SK-N-SH (cell line): ENCODE results near the gene SYT1. TPM values are rescaled to one million over a fixed set of nuclear protein-coding genes. Genes with fewer than 3 reads are reported as not detected.

Source experiments
- CTCF ChIA-PET: fragments of 300-600, 350-600 bp; formaldehyde crosslinking; extraction: SDS; loops from one replicate; lab custom pipeline; 2021; lab: Yijun Ruan, JAX
- POLR2A ChIA-PET: fragments of 350-600 bp; sonication (Branson Sonifier 250); formaldehyde crosslinking; extraction: SDS; loops from one replicate; lab custom pipeline; 2020; ENCODE audit warnings: antibody characterized with exemption, inconsistent platforms; lab: Yijun Ruan, JAX
- DNase-seq: peaks from one replicate; pipeline ENCODE4 v3.0.0; 2012
- H2AFZ ChIP-seq: fragments of 200-600 bp; sonication (generic); 2 replicates; pipeline ENCODE4 v1.8.1; 2016; ENCODE audit warnings: antibody characterized with exemption, mild to moderate bottlenecking, low read depth
- H3F3A ChIP-seq: fragments of 200-600 bp; sonication (generic); replicated peaks from 2 replicates; pipeline ENCODE3; 2016; ENCODE audit warnings: antibody characterized with exemption, mild to moderate bottlenecking; ENCODE audit not compliant: insufficient read depth
- H3K27ac ChIP-seq, 2 experiments: fragments of 200-500 bp in 1 of 2; fragments of 200-600 bp in 1 of 2; sonication (Bioruptor generic) in 1 of 2; sonication (generic), shearing (Covaris generic) in 1 of 2; 2 replicates each; pipeline versions ENCODE4 v1.5.1 to v1.6.1; 2014 to 2016; ENCODE audit warnings: low read depth in 2 of 2, inconsistent platforms in 1 of 2, low read length in 1 of 2, mild to moderate bottlenecking in 1 of 2, mixed read lengths in 1 of 2
- H3K27me3 ChIP-seq: fragments of 200-600 bp; sonication (generic), shearing (Covaris generic); 2 replicates; pipeline ENCODE4 v1.6.1; 2016; ENCODE audit warnings: mixed run types; ENCODE audit not compliant: insufficient read depth
- H3K36me3 ChIP-seq, 2 experiments: fragments of 200-500 bp in 1 of 2; fragments of 200-600 bp in 1 of 2; sonication (Bioruptor generic) in 1 of 2; sonication (generic) in 1 of 2; replicated peaks in 1 of 2; 2 replicates each; pipeline versions ENCODE3 to v1.5.1; 2014 to 2016; ENCODE audit warnings: low read length in 1 of 2, mild to moderate bottlenecking in 1 of 2; ENCODE audit not compliant: insufficient read depth in 2 of 2, control insufficient read depth in 1 of 2
- H3K4me1 ChIP-seq, 2 experiments: fragments of 200-500 bp in 1 of 2; fragments of 200-600 bp in 1 of 2; sonication (Bioruptor generic) in 1 of 2; sonication (generic), shearing (Covaris generic) in 1 of 2; 2 replicates each; pipeline versions ENCODE4 v1.5.1 to v1.6.1; 2014 to 2016; ENCODE audit warnings: low read depth in 1 of 2, low read length in 1 of 2, mixed run types in 1 of 2; ENCODE audit not compliant: insufficient read depth in 2 of 2, control insufficient read depth in 1 of 2
- H3K4me2 ChIP-seq: fragments of 200-600 bp; sonication (generic), shearing (Covaris generic); 2 replicates; pipeline ENCODE4 v1.6.1; 2017; ENCODE audit warnings: mixed run types
- H3K4me3 ChIP-seq, 2 experiments: fragments of 200-500 bp in 1 of 2; fragments of 200-600 bp in 1 of 2; sonication (Bioruptor generic) in 1 of 2; sonication (generic), shearing (Covaris generic) in 1 of 2; 2 replicates each; pipeline versions ENCODE4 v1.5.1 to v1.8.1; 2014 to 2016; ENCODE audit warnings: low read depth in 2 of 2, inconsistent platforms in 1 of 2, low read length in 1 of 2, mild to moderate bottlenecking in 1 of 2, mixed read lengths in 1 of 2, moderate library complexity in 1 of 2
- H3K79me2 ChIP-seq: fragments of 200-600 bp; sonication (generic); 2 replicates; pipeline ENCODE4 v1.8.1; 2017; ENCODE audit warnings: mild to moderate bottlenecking; ENCODE audit not compliant: insufficient read depth
- H3K9ac ChIP-seq: fragments of 200-600 bp; sonication (generic); 2 replicates; pipeline ENCODE4 v1.6.1; 2017; ENCODE audit warnings: mixed run types
- H3K9me2 ChIP-seq: fragments of 200-600 bp; sonication (generic); 2 replicates; pipeline ENCODE4 v1.6.1; 2017; ENCODE audit warnings: mixed run types
- H3K9me3 ChIP-seq: fragments of 200-600 bp; sonication (generic); 2 replicates; pipeline ENCODE4 v1.6.1; 2017; ENCODE audit warnings: mixed run types, mild to moderate bottlenecking, moderate library complexity
- H4K20me1 ChIP-seq: fragments of 200-600 bp; sonication (generic); 2 replicates; pipeline ENCODE4 v1.6.1; 2017; ENCODE audit warnings: mild to moderate bottlenecking, mixed run types; ENCODE audit not compliant: insufficient read depth
- CHD2 ChIP-seq: fragments of 150-350 bp; IDR thresholded peaks from 2 replicates; pipeline ENCODE4 v1.6.1; 2018; ENCODE audit warnings: low read length; ENCODE audit not compliant: partially characterized antibody
- ELF1 ChIP-seq: IDR thresholded peaks from 2 replicates; pipeline ENCODE4 v1.4.0; 2012
- EP300 ChIP-seq, 2 experiments: IDR thresholded peaks; 2 replicates each; pipeline versions ENCODE4 v1.4.0 to v1.6.1; 2012; ENCODE audit warnings: borderline replicate concordance in 1 of 2, low read depth in 1 of 2, low read length in 1 of 2
- EZH2phosphoT487 ChIP-seq: fragments of 200-600 bp; sonication (generic); IDR thresholded peaks from 2 replicates; pipeline ENCODE4 v1.6.1; 2017; ENCODE audit warnings: low read depth, mixed run types, mild to moderate bottlenecking, antibody characterized with exemption, moderate library complexity, borderline replicate concordance
- GABPA ChIP-seq: IDR thresholded peaks from 2 replicates; pipeline ENCODE4 v1.4.0; 2012; ENCODE audit warnings: low read depth, mild to moderate bottlenecking
- MEF2A ChIP-seq: IDR thresholded peaks from 2 replicates; pipeline ENCODE4 v1.4.0; 2012; ENCODE audit warnings: low read depth, borderline replicate concordance
- NFIC ChIP-seq: IDR thresholded peaks from 2 replicates; pipeline ENCODE4 v1.4.0; 2012; ENCODE audit warnings: borderline replicate concordance
- POLR2AphosphoS5 ChIP-seq: IDR thresholded peaks from 2 replicates; pipeline ENCODE4 v1.6.1; 2012; ENCODE audit warnings: low read depth, low read length
- RFX5 ChIP-seq: IDR thresholded peaks from 2 replicates; pipeline ENCODE4 v1.6.1; 2012; ENCODE audit warnings: mild to moderate bottlenecking, improper control_type of control experiment, low read length
- SIN3A ChIP-seq: IDR thresholded peaks from 2 replicates; pipeline ENCODE4 v1.6.1; 2012; ENCODE audit warnings: low read depth, mild to moderate bottlenecking, low read length, moderate library complexity, borderline replicate concordance
- TAF1 ChIP-seq: IDR thresholded peaks from 2 replicates; pipeline ENCODE4 v1.6.1; 2012; ENCODE audit warnings: low read depth, mild to moderate bottlenecking, low read length, moderate library complexity, borderline replicate concordance
- TCF12 ChIP-seq: IDR thresholded peaks from 2 replicates; pipeline ENCODE4 v1.4.0; 2012
- USF1 ChIP-seq: IDR thresholded peaks from 2 replicates; pipeline ENCODE4 v1.4.0; 2012; ENCODE audit warnings: low read depth, borderline replicate concordance
- WGBS: methylation state at CpG from one replicate; pipeline ENCODE4 v1.1.6; 2017; ENCODE audit warnings: low lambda C conversion rate; 5-methylcytosine and 5-hydroxymethylcytosine counted together
- polyA plus RNA-seq, 3 experiments: library from polyadenylated mRNA; depleted of rRNA; stranded (reverse); fragments of >200 nt; gene quantifications; 2 replicates each; pipeline ENCODE4 v1.2.3, GENCODE V29; 2012
- TF ChIP-seq, protein P1 (sequence below): fragments of 150-350 bp; IDR thresholded peaks from 2 replicates; pipeline ENCODE4 v1.6.1; 2017; ENCODE audit warnings: antibody characterized with exemption, low read length, low read depth, borderline replicate concordance

Gene SYT1
- polyA plus RNA-seq, 1 of the 3 experiments (the other 2 are of a cell fraction), result 12.7 TPM

DNA sequence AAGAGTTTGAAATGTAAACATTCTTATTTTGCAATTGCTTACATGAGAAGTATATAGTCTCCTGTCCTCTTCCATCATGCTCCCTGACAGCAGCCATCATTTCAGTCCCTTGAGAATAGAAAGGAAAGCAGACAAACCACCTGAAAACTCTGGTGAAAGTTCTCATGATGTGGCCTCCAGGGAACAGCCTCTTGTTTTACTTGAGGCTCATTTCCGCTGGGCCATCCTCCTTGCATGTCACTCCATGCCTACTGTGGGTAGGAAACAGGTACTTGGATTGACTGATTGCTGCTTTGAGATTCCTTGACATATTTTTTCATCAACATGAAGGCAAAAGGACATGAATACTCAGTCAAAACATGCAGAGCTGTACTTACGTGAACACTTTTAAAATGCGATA is 6.0 kb downstream of the SYT1 start:
- Histone ChIP-seq H3K9me2 (no peaks in the 10 kb centered on the region; the same call in 1 of the 2 replicates), H3K4me3 (no peak overlapping the region), H3K9ac (no peak overlapping the region), H3K79me2 (peaks cover 68% of the 10 kb centered on the region), H3K27me3 (no peaks in the 10 kb centered on the region), H3F3A (no peaks in the 10 kb centered on the region), H2AFZ (no peak overlapping the region), H3K4me2 (no peak overlapping the region), H3K36me3 (peaks cover 11 to 39% of the 10 kb centered on the region in 2 experiments), H3K9me3 (no peaks in the 10 kb centered on the region), H4K20me1 (no peaks in the 10 kb centered on the region; the same call in 1 of the 2 replicates), H3K4me1 (peaks cover 9 to 42% of the 10 kb centered on the region in 2 experiments; a peak in 3 of 4 replicates)
- POLR2A ChIA-PET, result no interaction called here
- CTCF ChIA-PET, result no interaction called here
- WGBS, result 98% methylated on average over 3 of the region's 3 CpGs
- DNase-seq, result no peak
- no peak for TF ChIP-seq EZH2phosphoT487
- TF ChIP-seq TAF1, result no peak
- TF ChIP-seq, all 33 proteins: peak for 0
- H3K27ac ChIP-seq, result no peak overlapping the region

DNA sequence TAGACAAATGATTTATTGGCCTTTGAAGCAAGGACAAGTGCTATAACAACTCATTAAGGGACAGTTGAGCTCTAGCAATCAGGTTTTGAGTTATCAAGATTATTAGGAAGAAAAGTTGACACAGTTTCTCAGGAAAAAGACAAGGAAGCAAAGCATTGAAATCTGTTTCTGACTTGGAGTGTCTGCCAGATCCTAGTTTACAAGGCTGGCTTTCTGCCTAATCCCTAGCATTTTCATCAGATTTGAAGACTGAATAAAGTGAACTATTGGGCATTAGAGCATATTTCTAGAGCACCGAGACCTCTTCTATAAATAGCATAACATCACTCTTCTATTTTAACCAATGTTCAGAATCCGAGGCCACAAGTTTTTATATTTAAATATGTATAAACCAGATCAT is 7.0 kb downstream of the SYT1 start:
- Histone ChIP-seq H3K9me2 (no peaks in the 10 kb centered on the region; the same call in 1 of the 2 replicates), H3F3A (peaks cover 3% of the 10 kb centered on the region), H3K27me3 (no peaks in the 10 kb centered on the region), H4K20me1 (no peaks in the 10 kb centered on the region; the same call in 1 of the 2 replicates), H3K36me3 (peaks cover 11 to 39% of the 10 kb centered on the region in 2 experiments), H3K4me1 (peaks cover 9 to 40% of the 10 kb centered on the region in 2 experiments; a peak in 3 of 4 replicates), H3K4me3 (no peak overlapping the region), H3K4me2 (peak overlapping the region; percentile 17; the same call in 1 of the 2 replicates), H3K27ac (peak overlapping the region in 1 of 2 experiments; percentile 16; a peak in 1 of 4 replicates), H3K79me2 (peaks cover 60% of the 10 kb centered on the region), H2AFZ (no peak overlapping the region), H3K9me3 (no peaks in the 10 kb centered on the region), H3K9ac (no peak overlapping the region)
- TF ChIP-seq GABPA (no peak), CHD2 (no peak), RFX5 (no peak), NFIC (no peak), USF1 (no peak), ELF1 (no peak), EP300 (IDR thresholded peaks at IDR 0.05; ENCODE audit: borderline replicate concordance in 1 of 2, low read depth in 1 of 2, low read length in 1 of 2) (no peak), SIN3A (no peak), TCF12 (no peak), POLR2AphosphoS5 (no peak), MEF2A (no peak)
- TF ChIP-seq, protein P1, sequence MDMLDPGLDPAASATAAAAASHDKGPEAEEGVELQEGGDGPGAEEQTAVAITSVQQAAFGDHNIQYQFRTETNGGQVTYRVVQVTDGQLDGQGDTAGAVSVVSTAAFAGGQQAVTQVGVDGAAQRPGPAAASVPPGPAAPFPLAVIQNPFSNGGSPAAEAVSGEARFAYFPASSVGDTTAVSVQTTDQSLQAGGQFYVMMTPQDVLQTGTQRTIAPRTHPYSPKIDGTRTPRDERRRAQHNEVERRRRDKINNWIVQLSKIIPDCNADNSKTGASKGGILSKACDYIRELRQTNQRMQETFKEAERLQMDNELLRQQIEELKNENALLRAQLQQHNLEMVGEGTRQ, result no peak
- WGBS, result 45% methylated on average over 2 of the region's 2 CpGs
- CTCF ChIA-PET, result no interaction called here
- no peak for DNase-seq
- POLR2A ChIA-PET, result no interaction called here
